Measurements from ENCODE around the gene TMEM120B.
"Not testable (repeated sequence)": the region's sequence is repeated elsewhere in the genome, so short reads cannot be mapped to it uniquely, and the experiment has no call there.

Gene TMEM120B

DNA sequence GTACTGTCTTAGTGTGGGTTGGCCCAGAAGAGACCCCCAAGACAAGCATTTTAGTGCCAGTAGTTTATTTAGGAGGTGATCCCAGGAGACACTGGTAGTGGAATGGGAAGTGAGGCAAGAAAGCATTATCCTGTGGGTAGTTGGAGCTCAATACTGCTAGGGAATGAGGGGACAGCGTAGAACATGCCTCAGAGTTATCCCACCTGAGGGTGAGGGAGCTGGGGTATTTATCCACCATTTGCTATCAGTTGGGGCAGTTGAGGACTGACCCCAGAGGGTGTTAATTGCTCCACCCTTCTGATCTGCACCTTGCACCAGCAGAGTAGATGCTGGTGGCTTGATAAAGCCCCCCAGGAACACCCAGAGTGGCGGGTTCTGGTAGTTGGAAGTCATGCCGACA, 43.0 kb downstream of the TMEM120B start:
- no peak for DNase-seq (ENCODE audit: low read depth in 1 of 2, low spot score in 1 of 2)
- no peak for TF ChIP-seq JUND (IDR thresholded peaks at IDR 0.05; ENCODE audit: low read depth)
- in situ Hi-C loops (cut with HindIII; ENCODE audit: low pct_unique_long_range_greater_than_20kb, low sequenced_read_pairs): no loop called here

DNA sequence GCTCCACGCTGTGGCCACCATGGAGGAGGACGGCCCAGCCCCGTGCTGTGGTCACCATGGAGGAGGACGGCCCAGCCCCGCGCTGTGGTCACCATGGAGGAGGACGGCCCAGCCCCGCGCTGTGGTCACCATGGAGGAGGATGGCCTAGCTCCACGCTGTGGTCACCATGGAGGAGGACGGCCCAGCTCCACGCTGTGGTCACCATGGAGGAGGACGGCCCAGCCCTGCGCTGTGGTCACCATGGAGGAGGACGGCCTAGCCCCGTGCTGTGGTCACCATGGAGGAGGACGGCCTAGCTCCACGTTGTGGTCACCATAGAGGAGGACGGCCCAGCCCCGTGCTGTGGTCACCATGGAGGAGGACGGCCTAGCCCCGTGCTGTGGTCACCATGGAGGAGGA, 46.0 kb downstream of the TMEM120B start:
- DNase-seq (ENCODE audit: low read depth in 1 of 2, low spot score in 1 of 2); in situ Hi-C loops (cut with HindIII; ENCODE audit: low pct_unique_long_range_greater_than_20kb, low sequenced_read_pairs): not testable (repeated sequence)

DNA sequence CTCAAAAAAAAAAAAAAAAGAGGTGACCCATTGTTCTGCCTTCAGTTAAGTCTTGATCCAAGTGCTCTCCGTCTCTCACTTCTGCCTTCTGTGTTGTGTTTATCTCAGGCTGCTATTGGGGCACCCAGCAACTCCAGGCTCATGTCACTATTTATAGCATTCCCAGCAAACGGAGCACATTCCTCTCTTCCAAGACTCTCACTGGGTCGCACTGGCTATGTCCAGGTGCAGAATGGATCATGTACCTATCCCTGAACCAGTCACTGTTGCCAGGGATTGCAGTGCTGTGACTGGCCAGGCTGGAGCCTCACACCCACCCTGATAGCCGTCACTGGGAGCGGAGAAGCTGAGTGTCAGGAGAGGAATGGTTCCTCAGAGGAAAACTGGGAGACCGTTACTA, 49.7 kb downstream of the TMEM120B start:
- TF ChIP-seq JUND (IDR thresholded peaks at IDR 0.05; ENCODE audit: low read depth): no peak
- in situ Hi-C loops (cut with HindIII; ENCODE audit: low pct_unique_long_range_greater_than_20kb, low sequenced_read_pairs): no loop called here
- no peak for DNase-seq (ENCODE audit: low read depth in 1 of 2, low spot score in 1 of 2)

DNA sequence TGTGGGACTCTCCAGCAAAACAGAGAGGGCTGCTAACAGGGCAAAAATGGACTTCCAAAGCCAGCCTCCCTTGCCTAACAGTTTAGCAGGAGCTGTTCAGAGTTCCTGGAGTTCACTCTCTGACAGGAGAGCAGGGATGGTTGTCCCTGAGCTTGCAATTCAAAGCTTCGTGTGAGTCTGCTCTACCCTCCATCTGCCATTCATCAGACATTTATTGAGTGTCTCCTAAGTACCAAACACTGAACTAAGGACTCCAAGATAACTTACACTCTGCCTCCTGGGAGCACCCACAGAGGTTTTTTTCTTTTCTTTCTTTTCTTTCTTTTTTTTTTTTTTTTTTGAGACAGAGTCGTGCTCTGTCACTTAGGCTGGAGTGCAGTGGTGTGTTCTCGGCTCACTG, 52.3 kb downstream of the TMEM120B start:
- in situ Hi-C loops (cut with HindIII; ENCODE audit: low pct_unique_long_range_greater_than_20kb, low sequenced_read_pairs): no loop called here
- TF ChIP-seq JUND (IDR thresholded peaks at IDR 0.05; ENCODE audit: low read depth): no peak
- DNase-seq (ENCODE audit: low read depth in 1 of 2, low spot score in 1 of 2): no peak

DNA sequence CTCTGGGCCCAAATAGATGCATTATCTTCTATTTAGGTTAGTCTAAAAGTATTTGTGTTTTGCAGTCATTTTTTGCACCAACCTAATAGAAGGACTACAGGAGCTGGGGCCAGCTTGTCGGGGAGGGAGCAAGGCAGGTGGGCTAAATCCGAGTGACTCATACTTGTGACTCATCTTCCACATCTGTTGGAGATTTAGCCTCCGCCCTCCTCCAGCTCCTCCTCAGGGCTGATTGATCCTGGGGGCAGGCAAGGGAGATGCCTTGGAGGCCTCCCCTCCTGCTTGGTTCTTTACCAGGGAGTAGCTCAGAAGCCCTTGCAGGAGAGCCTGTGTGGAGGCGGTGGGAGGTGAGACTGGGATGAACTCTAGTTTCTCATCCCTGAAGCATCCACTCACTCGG, 53.0 kb downstream of the TMEM120B start:
- no peak for TF ChIP-seq JUND (IDR thresholded peaks at IDR 0.05; ENCODE audit: low read depth)
- no peak for DNase-seq (ENCODE audit: low read depth in 1 of 2, low spot score in 1 of 2)
- in situ Hi-C loops (cut with HindIII; ENCODE audit: low pct_unique_long_range_greater_than_20kb, low sequenced_read_pairs): no loop called here

DNA sequence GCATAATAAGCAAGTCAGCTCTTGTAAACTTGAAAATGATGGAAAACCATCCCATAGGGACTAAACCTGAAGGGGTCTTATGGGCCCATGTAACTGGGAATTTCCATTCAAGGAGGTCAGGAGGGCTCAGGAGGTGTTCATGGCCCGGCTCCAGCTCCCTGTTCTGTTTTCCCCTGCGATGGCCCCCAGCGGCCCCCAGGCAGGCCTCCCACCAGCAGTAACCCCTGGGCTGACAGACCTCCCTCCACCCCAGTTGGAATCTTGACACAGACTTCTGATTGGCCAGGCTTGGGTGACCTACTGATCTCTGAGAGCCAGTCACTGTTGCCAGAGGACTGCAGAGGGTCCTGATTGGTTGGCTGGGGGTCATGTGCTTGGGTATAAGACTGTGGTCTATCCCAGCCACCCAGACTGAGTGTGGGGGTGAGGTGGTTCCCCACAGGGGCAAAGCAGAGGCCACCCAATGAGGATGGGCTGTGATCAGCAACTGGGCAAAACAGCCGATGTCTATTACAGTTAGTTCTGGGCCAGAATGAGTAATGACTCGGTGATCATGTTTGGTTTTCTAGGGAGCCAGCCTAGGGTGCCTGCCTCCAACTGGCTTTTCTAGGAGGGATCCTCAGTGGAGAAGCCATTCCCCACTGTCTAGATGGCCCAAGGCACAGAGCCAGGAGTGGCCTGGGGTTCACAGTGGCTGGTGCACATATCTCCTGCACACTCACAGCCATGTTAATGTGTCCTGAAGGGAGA, 53.9 kb downstream of the TMEM120B start:
- in situ Hi-C loops (cut with HindIII; ENCODE audit: low pct_unique_long_range_greater_than_20kb, low sequenced_read_pairs): no loop called here
- DNase-seq (ENCODE audit: low read depth in 1 of 2, low spot score in 1 of 2): no peak
- no peak for TF ChIP-seq JUND (IDR thresholded peaks at IDR 0.05; ENCODE audit: low read depth)

DNA sequence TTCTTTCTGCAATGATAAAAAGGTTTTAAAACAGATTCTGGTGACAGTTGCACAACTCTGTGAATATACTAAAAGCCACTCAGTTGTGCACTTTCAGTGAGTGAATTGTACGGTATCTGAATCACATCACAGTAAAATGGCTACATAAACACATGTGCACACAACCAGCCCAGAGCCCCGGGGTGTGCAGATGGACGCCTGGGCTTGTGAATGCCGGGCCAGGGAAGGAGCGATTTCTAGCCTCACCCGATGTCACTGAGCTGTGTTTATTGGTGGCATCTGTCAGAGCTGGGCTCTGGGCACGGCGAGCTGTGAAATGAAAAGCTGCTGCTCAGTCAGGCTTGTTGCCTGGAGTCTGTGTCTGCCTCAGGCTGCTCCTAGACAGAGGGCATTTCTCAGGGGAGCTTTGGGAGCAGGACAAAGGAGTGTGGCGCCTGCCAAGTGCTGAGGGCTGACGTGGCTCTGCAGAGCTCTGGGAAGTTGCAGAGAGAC, 55.0 kb downstream of the TMEM120B start:
- DNase-seq (ENCODE audit: low read depth in 1 of 2, low spot score in 1 of 2): no peak
- in situ Hi-C loops (cut with HindIII; ENCODE audit: low pct_unique_long_range_greater_than_20kb, low sequenced_read_pairs): no loop called here
- TF ChIP-seq JUND (IDR thresholded peaks at IDR 0.05; ENCODE audit: low read depth): no peak

DNA sequence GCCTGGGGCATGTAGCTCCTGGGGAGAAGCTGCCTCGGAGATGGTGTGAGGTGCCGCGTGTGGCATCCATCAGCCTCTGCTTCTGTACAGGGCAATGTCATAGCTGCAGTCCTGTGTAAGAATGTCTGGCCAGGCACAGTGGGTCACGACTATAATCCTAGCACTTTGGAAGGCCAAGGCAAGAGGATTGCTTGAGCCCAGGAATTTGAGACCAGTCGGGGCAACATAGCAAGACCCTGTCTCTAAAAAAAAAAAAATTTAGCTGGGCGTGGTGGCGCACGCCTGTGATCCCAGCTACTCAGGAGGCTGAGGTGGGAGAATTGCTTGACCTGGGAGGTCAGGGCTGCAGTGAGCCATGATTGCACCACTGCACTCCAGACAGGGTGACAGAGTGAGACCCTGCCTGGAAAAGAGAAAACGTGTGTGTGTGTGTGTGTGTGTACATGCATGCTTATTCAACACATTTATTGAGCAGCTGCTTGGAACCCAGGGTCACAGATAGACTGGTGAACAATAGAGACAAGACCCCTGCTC, 56.8 kb downstream of the TMEM120B start:
- in situ Hi-C loops (cut with HindIII; ENCODE audit: low pct_unique_long_range_greater_than_20kb, low sequenced_read_pairs): no loop called here

DNA sequence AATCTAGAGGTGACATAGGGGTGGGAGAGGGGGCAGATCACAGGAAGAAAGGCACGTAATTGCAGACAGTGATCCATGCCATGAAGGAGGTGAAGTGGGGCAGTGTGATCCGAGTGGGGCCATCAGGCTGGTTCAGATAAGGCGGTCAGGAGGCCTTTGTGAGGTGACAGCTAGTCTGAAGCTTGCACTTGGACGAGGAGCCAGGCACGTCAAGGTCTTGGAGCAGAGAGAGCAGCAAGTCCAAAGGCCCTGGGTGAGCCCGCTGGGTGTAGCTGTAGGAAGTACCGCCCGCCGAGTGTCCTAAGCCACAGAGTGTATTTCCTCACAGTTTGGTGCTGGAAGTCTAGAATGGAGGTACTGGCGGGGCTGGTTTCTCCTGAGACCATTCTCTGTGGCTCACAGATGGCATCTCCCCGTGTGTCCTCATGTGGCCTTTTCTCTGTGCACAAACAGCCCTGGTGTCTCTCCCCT, 57.3 kb downstream of the TMEM120B start:
- DNase-seq (ENCODE audit: low read depth in 1 of 2, low spot score in 1 of 2): peak in 1 of 2 experiments; percentile 59
- in situ Hi-C loops (cut with HindIII; ENCODE audit: low pct_unique_long_range_greater_than_20kb, low sequenced_read_pairs): no loop called here
- TF ChIP-seq JUND (IDR thresholded peaks at IDR 0.05; ENCODE audit: low read depth): no peak

More for the DNA sequence above, 56.8 kb downstream of the TMEM120B start:
- no peak for TF ChIP-seq JUND (IDR thresholded peaks at IDR 0.05; ENCODE audit: low read depth)
- DNase-seq (ENCODE audit: low read depth in 1 of 2, low spot score in 1 of 2): no peak

DNA sequence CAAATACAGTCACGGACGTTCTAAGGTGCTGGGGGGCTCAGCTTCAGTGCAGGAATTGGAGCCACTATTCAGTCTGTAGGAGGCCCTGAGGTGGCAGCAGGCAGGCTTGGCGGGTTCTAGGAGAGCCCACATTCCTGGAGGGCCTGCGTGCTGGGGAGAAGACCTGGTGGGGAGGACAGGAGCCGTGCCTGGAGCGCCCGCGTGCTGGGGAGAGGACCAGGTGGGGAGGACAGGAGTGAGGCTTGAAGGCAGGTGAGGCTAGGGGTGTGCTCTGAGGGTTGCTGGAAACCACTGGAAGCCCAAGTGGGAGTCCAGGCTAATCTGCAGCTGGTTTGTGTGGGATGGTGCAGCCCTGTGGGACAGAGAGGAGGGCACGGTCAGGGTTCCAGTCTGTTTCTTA, 57.8 kb downstream of the TMEM120B start:
- TF ChIP-seq JUND (IDR thresholded peaks at IDR 0.05; ENCODE audit: low read depth): no peak
- DNase-seq (ENCODE audit: low read depth in 1 of 2, low spot score in 1 of 2): peak in 1 of 2 experiments; percentile 53
- in situ Hi-C loops (cut with HindIII; ENCODE audit: low pct_unique_long_range_greater_than_20kb, low sequenced_read_pairs): no loop called here

DNA sequence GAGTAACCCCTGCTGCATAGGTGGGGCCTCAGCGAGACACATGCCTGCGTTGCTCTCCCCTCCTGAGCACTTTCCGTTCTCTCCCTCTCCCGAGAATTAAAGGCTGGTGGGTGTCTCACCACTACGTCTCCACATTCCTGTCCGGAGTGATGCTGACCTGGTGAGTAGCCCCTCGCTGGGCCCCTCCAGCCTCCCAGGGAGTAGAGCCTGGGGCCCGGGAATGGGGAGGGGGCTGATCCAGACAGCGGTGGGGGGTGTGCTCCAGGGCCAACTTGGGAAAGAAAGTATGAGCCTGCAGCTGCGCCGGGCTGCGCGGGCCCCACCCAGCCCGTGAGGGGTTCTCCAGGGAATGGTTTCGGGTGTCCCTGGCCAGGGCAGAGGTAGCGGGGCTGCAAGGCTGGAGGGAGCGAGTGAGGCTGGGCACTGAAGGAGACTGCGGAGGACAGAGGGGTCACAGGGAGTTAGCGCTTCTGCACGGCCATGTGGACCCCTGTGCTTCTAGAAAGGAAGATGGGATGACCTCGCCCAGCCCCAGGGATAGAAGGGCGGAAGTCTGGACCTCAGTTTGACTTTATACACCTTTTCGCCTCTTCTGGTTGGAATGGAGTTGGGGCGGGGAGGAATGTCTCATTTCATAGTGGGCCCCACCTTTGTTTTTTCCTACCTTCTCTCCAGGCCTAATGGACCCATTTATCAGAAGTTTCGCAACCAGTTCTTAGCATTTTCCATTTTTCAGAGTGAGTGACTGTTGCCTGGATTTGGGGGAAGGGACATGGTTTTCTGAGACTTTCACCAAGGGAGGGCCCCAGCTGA, 58.5 kb downstream of the TMEM120B start:
- in situ Hi-C loops (cut with HindIII; ENCODE audit: low pct_unique_long_range_greater_than_20kb, low sequenced_read_pairs): no loop called here
- no peak for TF ChIP-seq JUND (IDR thresholded peaks at IDR 0.05; ENCODE audit: low read depth)
- DNase-seq (ENCODE audit: low read depth in 1 of 2, low spot score in 1 of 2): no peak

DNA sequence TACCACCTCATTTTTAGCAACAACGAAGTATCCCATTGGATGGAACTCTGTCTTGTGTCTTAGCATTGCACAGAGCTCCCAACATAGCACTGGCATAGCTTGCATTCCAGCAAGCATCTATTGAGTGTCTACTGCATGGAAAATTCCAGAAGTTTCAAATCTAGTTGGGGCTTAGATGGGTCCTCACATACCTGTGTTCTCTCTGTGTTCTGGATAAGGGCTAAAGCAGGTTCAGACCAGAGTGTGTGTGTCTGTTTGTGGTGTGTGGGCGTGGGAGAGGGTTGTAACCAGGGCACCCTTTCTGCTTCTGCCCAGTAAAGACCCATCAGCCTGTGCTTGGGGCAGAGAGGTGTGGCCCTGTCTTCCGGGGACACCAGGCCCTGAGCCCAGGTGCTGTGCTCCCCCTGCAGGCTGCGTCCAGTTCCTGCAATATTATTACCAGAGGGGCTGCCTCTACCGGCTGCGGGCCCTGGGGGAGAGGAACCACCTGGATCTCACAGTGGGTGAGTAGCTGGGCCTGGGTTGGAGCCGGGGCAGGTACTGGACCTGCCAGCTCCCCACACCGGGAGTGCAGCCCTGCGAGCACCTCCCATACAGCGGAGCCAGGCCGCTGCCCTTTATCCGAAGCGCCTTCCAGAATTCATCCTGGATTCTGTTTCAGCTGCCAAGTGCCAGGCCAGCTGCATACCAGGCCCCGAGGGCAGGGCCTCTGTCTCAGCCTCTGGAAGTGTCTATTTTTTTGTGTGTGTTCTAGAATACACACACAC, 60.6 kb downstream of the TMEM120B start:
- no peak for TF ChIP-seq JUND (IDR thresholded peaks at IDR 0.05; ENCODE audit: low read depth)
- in situ Hi-C loops (cut with HindIII; ENCODE audit: low pct_unique_long_range_greater_than_20kb, low sequenced_read_pairs): no loop called here
- DNase-seq (ENCODE audit: low read depth in 1 of 2, low spot score in 1 of 2): peak; percentile 88 to 89
